RWPE2 (cell line): ENCODE measurements around the gene SPNS3.

ENCODE experiments used
- ATAC-seq: fragments of 200-7000 bp; cut with Tn5 transposase; 3 replicates; pipeline ENCODE4 v1.9.1; 2021; ENCODE audit warnings: low read depth
- DNase-seq: peaks from one replicate; pipeline ENCODE4 v3.0.0-alpha.2; 2020; ENCODE audit warnings: low spot score
- H3K27ac ChIP-seq: fragments of 450-650 bp; 2 replicates; pipeline ENCODE4 v1.5.1; 2017; ENCODE audit warnings: mild to moderate bottlenecking; ENCODE audit not compliant: poor library complexity, severe bottlenecking
- H3K27me3 ChIP-seq: fragments of 250-450 bp; sonication (Bioruptor Pico); 2 replicates; pipeline ENCODE4 v1.5.1; 2021; ENCODE audit warnings: mild to moderate bottlenecking, moderate library complexity; ENCODE audit not compliant: insufficient read depth, poor library complexity, severe bottlenecking
- H3K36me3 ChIP-seq: fragments of 250-450 bp; sonication (Bioruptor Pico); 2 replicates; pipeline ENCODE4 v1.5.1; 2020; ENCODE audit warnings: low read depth, mild to moderate bottlenecking, moderate library complexity
- H3K4me1 ChIP-seq: fragments of 250-450 bp; sonication (Bioruptor Pico); 2 replicates; pipeline ENCODE4 v1.5.1; 2021; ENCODE audit warnings: mild to moderate bottlenecking, moderate library complexity; ENCODE audit not compliant: insufficient read depth, poor library complexity, severe bottlenecking
- H3K4me3 ChIP-seq: fragments of 250-450 bp; sonication (Bioruptor Pico); 2 replicates; pipeline ENCODE4 v1.5.1; 2021; ENCODE audit warnings: mild to moderate bottlenecking, moderate library complexity; ENCODE audit not compliant: severe bottlenecking
- H3K9me3 ChIP-seq: fragments of 250-450 bp; sonication (Bioruptor Pico); 2 replicates; pipeline ENCODE4 v1.5.1; 2021; ENCODE audit warnings: mild to moderate bottlenecking, moderate library complexity; ENCODE audit not compliant: severe bottlenecking
- TF ChIP-seq, protein P1 (sequence below): fragments of 450-650 bp; IDR thresholded peaks from one replicate; pipeline ENCODE4 v1.5.1; 2017; ENCODE audit warnings: mild to moderate bottlenecking, moderate library complexity; ENCODE audit not compliant: poor library complexity, severe bottlenecking

The SPNS3 gene

DNA sequence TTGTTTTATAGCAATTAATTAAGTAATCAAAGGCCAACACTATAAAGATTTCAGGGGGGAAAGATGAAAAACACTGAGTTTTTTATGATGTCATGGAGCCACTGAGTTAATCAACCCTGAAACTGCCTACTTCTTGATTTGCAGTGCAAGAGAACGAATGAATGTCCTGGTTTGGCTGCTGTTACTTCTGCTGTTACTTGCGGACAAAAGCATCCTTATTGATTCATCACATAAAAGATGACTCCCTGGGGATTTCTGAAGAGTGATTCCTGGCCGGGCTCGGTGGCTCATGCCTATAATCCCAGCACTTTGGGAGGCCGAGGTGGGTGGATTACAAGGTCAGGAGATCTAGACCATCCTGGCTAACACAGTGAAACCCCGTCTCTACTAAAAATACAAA is 10.9 kb upstream of the SPNS3 start:
- H3K36me3 ChIP-seq: no peaks in the 10 kb centered on the region
- no peak overlapping the region for H3K4me3 ChIP-seq
- no peak for DNase-seq
- TF ChIP-seq, protein P1, sequence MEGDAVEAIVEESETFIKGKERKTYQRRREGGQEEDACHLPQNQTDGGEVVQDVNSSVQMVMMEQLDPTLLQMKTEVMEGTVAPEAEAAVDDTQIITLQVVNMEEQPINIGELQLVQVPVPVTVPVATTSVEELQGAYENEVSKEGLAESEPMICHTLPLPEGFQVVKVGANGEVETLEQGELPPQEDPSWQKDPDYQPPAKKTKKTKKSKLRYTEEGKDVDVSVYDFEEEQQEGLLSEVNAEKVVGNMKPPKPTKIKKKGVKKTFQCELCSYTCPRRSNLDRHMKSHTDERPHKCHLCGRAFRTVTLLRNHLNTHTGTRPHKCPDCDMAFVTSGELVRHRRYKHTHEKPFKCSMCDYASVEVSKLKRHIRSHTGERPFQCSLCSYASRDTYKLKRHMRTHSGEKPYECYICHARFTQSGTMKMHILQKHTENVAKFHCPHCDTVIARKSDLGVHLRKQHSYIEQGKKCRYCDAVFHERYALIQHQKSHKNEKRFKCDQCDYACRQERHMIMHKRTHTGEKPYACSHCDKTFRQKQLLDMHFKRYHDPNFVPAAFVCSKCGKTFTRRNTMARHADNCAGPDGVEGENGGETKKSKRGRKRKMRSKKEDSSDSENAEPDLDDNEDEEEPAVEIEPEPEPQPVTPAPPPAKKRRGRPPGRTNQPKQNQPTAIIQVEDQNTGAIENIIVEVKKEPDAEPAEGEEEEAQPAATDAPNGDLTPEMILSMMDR: no peak
- no peaks in the 10 kb centered on the region for H3K27me3 ChIP-seq
- H3K4me1 ChIP-seq: no peaks in the 10 kb centered on the region
- H3K9me3 ChIP-seq: no peaks in the 10 kb centered on the region
- H3K27ac ChIP-seq: no peak overlapping the region
- ATAC-seq: no peak

DNA sequence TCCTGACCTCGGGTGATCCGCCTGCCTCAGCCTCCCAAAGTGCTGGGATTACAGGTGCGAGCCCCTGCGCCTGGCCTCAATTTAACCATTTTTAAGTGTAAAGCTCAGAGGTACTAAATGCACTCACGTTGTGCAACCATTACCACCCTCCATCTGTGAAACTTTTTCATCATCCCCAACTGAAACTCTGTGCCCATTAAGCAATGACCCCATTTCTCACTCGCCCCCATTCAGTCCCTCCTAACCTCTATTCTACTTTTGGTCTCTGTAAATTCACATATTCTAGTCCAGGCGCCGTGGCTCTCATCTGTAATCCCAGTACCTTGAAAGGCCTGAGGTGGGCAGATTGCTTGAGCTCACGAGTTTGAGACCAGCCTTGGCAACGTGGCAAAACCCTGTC is 8.3 kb upstream of the SPNS3 start:
- no peak overlapping the region for H3K27ac ChIP-seq
- no peak for ATAC-seq
- H3K4me3 ChIP-seq: no peak overlapping the region
- no peaks in the 10 kb centered on the region for H3K4me1 ChIP-seq
- no peaks in the 10 kb centered on the region for H3K36me3 ChIP-seq
- TF ChIP-seq, protein P1: no peak
- no peaks in the 10 kb centered on the region for H3K27me3 ChIP-seq
- H3K9me3 ChIP-seq: no peaks in the 10 kb centered on the region
- DNase-seq: no peak

DNA sequence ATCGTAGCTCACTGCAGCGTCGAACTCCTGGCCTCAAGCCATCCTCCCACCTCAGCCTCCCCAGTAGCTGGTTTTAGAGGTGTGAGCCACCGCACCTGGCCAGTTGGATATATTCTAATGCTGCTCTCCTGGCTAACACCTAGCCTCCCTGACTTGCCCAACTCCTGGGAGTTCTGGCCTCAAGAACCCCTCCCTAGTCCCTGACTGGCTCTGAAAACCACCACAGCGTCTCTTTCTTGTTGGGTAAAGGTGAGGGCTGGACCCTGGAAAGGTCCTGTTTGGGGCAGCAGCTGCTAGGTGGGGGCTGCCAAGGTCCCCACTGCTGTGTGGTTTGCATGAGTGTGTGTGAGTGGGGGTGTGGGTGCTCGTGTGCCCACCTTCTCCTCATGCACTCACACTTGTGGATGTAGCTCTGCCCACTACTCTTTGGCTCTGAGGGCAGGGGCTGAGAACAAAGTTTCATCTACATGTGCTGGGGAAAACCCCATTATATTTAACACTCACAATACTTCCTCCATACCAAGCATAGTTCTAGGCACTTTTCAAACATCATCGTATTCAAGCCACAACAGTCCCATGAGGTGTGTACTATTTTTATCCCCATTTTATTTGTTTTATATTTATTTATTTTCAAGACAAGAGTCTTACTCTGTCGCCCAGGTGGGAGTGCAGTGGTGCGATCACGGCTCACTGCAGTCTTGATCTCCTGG is 7.1 kb upstream of the SPNS3 start:
- no peaks in the 10 kb centered on the region for H3K27me3 ChIP-seq
- no peak for ATAC-seq
- DNase-seq: no peak
- no peak overlapping the region for H3K27ac ChIP-seq
- no peaks in the 10 kb centered on the region for H3K9me3 ChIP-seq
- TF ChIP-seq, protein P1: no peak
- no peak overlapping the region for H3K4me3 ChIP-seq
- H3K36me3 ChIP-seq: no peaks in the 10 kb centered on the region
- no peaks in the 10 kb centered on the region for H3K4me1 ChIP-seq

DNA sequence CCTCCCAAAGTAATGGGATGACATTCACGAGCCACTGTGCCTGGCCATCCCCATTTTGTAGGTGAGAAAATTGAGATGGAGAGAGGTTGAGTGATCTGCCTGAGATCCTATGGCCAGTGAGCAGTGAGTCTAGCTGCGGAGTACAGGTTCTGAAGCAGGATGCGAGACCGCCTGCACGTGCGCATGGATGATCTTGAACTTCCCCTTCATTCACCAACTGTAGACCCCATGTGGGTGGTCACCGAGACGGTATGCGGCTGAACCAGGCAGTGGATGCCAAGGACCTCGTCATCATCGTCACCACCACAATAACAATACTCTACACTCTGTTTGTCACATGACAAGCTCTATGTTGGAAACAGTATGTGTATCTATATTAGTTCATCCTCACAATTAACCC is 6.2 kb upstream of the SPNS3 start:
- TF ChIP-seq, protein P1: no peak
- DNase-seq (no peak), ATAC-seq (no peak)
- Histone ChIP-seq H3K27me3 (no peaks in the 10 kb centered on the region), H3K27ac (no peak overlapping the region), H3K4me1 (no peaks in the 10 kb centered on the region), H3K4me3 (no peak overlapping the region), H3K36me3 (no peaks in the 10 kb centered on the region), H3K9me3 (no peaks in the 10 kb centered on the region)

DNA sequence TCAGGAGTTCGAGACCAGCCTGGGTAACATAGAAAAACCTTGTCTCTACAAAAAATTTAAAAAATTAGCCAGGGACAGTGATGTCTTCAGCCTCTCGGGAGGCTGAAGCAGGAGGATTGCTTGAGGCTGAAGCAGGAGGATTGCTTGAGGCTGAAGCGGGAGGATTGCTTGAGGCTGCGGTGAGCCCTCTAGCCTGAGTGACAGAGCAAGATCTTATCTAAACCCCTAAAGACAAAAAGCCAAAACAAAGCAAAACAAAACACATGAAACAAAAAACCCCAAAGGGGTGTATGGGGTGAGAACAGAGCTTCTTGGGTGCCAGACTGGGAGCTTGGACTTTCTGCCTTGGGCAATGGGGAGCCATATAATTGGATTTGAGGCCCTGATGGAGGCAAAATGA is 2.6 kb downstream of the SPNS3 start:
- H3K4me3 ChIP-seq: no peak overlapping the region
- DNase-seq (no peak), ATAC-seq (no peak)
- no peaks in the 10 kb centered on the region for H3K27me3 ChIP-seq
- H3K36me3 ChIP-seq: no peaks in the 10 kb centered on the region
- no peak overlapping the region for H3K27ac ChIP-seq
- H3K9me3 ChIP-seq: no peaks in the 10 kb centered on the region
- TF ChIP-seq, protein P1: no peak
- H3K4me1 ChIP-seq: no peaks in the 10 kb centered on the region
